HG02588 (cell line): ENCODE measurements around the gene DNAH7.
A peak's percentile ranks its signal among the peaks of the same experiment; 100 is the strongest.
"Not testable (repeated sequence)": the region's sequence is repeated elsewhere in the genome, so short reads cannot be mapped to it uniquely, and the experiment has no call there.

Source experiments
- ATAC-seq: cut with Tn5 transposase; IDR thresholded peaks from one replicate; pipeline ENCODE4 v1.9.1; 2021; ENCODE audit warnings: mild to moderate bottlenecking, moderate library complexity; ENCODE audit not compliant: unreplicated experiment

Gene DNAH7

DNA sequence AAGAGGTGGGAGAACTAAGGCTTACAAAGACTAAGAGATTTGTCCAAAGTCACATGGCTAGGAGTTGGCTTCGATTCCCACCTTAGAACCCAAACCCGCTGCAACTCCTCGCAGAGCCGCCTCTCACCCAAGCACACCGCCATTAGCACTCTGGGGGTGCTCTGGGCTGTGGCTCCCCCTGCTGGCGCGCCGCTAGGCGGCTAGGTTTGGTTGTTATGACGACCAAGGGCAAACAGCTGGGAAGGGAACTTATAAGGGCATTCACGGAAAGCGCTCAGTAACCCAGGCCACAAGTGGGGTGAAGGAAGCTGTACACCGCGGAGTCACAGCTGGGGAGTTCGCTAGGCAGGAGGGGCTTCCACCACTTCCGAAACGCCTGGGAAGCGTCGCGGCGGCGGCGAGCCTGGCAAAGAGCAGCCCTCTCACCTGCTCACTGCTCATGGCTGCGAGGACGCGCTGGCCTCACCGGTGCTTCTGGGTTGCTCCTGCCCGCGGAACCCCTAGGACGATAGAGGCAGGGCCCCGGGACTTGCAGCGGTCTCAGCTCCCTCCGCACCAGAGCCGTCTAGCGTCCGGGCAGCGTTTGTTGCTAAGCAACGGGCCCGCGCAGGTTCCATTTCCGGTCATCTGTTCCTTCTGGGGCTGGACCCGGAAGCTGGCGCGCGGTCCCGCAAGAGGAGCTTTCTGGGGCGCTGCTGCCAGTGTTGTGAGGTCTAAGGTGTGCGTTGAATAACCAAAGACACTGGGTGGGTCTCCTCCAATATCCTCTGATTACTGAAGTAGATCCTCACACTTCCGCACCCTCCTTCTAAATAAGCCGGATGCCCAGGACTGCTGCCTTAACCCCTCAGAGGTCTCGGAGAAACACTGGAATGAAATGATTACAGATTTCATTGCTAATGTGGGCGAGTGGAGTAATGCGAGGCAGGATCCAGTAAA is at the start of gene DNAH7:
Gene DNAH7 (minus strand): TSS at position 567 of the 939 bp plus-strand sequence. CDS start 126 bp downstream, at position 441.
- ATAC-seq, result peak; percentile 99

DNA sequence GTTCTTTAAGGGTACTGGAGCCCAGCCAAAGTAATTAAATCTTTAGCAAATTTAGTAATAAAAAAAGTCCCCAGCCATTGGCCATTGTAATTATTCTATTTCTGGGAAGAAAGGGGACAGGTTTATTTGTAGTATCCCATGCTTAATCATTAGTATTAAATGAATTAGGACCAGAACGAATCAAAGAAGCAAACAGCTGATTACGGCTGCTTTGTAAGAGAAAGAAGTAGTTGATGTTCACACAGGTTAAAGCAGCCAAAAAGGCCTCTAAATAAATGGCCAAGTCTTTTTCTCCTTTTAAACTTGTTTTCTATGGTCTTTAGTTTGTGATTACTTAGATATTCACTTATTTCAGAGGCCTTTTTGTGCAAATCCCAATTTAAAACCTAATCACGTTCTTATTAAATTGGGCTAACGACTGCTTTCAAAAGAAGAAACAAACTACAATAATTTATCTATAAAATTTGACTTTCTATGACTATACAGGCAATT is 48.6 kb upstream of the DNAH7 start:
- ATAC-seq, result no peak

GRCh38 chr2:196113061-196113974 is 44.7 kb upstream of the DNAH7 start:
- ATAC-seq, result no peak

- ATAC-seq, result no peak
Measured at GRCh38 chr2:196112418-196113034, 43.9 kb upstream of the DNAH7 start.

GRCh38 chr2:196108604-196109003 is 40.0 kb upstream of the DNAH7 start:
- ATAC-seq, result no peak

GRCh38 chr2:196105951-196106350 is 37.3 kb upstream of the DNAH7 start:
- ATAC-seq, result no peak

GRCh38 chr2:196104066-196104465 is 35.4 kb upstream of the DNAH7 start:
- no peak for ATAC-seq

- ATAC-seq, result no peak
Measured at GRCh38 chr2:196103626-196104025, 35.0 kb upstream of the DNAH7 start.

DNA sequence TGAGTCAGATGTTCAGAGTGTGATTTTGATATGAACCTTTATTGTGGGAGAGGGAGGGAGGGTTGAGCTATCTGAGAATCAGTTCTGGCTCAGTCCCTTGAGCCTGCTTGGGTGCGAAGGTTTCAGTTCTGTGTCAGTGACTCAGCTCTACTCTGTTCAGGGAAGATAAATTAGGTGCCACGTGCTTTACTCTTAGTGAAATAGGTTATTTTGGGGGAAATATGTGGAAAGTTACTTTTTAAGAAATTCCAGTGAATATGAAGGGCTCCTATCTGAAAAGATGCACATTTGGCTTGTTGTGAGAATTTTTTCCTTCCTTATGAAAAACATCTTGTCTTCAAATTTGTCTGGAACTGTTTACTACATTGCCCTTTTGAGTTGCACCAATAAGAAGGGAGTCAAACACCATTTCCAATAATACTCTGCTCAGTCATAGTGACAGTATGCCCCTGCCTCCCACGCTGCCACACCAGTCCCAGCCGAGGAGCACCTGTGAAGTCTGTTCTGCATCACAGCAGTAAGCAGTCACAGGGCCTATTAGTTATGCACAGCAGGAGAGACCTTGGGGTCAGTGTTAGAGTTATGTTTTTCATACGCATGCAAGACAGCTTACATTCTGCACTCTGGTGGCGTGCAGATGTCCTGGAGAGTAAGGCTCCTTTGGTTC is 32.8 kb upstream of the DNAH7 start:
- ATAC-seq, result peak; percentile 98

DNA sequence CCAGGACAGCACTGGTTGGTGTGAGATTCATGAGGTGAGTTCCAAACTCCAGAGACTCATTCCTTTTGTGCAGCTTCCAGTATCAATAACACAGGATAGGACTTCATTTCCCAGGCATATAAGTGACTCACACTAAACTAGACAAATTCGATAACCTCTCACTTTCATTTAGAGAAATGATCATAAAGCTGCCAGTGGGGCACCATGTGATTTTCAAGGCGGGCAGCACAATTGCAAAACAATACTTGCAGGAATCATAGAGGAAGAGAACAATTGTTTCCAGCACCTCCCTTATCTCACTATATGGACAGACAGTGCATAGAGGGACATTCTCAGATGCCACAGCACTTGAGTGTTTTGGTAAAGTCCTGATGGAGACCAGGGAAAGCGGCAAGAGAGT is 31.3 kb upstream of the DNAH7 start:
- no peak for ATAC-seq

- ATAC-seq, result no peak
Measured at GRCh38 chr2:196097864-196098660, 29.4 kb upstream of the DNAH7 start.

- ATAC-seq, result no peak
Measured at GRCh38 chr2:196096982-196097745, 28.5 kb upstream of the DNAH7 start.

DNA sequence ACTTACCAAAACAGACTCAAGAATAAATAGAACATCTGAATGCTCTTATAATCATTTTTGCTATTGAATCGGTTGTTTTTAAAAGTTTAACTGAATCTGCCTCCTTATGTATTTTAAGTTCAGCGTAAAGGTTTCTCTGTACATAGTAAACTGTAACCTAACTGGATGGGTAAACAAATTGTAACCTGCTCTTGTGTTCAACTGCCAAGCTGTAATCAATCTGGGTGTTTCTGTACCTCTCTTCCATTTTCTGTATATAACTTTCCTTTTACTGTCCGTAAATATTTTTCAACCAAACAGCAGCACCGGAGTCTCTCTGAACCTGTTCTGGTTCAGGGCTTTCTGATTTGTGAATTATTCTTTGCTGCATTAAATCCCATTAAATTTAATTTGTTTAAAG is 27.6 kb upstream of the DNAH7 start:
- no peak for ATAC-seq

DNA sequence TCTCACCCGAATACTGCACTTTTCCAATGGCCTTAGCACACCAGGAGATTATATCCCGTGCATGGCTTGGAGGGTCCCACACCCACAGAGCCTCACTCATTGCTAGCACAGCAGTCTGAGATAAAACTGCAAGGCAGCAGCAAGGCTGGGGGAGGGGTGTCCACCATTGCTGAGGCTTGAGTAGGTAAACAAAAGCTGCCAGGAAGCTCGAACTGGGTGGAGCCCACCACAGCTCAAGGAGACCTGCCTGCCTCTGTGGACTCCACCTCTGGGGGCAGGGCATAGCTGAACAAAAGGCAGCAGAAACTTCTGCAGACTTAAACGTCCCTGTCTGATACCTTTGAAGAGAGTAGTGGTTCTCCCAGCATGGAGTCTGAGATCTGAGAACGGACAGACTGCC is 20.8 kb upstream of the DNAH7 start:
- ATAC-seq, result not testable (repeated sequence)

DNA sequence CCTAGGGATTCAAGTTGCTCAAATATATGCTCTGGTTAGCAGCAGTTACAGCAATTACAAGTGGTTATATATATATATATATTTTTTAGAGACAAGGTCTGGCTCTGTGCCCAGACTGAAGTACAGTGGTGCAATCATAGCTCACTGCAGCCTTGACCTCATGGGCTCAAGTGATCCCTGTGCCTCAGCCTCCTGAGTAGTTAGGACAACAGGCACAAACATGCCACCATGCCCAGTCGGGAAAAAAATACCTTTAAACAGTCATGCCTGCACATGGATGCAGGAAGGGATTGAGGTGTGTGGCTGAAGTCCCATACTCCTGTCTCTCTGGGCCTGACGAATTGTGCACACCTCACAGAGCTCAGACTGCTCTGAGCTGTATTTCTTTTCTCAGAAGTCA is 19.6 kb upstream of the DNAH7 start:
- no peak for ATAC-seq

DNA sequence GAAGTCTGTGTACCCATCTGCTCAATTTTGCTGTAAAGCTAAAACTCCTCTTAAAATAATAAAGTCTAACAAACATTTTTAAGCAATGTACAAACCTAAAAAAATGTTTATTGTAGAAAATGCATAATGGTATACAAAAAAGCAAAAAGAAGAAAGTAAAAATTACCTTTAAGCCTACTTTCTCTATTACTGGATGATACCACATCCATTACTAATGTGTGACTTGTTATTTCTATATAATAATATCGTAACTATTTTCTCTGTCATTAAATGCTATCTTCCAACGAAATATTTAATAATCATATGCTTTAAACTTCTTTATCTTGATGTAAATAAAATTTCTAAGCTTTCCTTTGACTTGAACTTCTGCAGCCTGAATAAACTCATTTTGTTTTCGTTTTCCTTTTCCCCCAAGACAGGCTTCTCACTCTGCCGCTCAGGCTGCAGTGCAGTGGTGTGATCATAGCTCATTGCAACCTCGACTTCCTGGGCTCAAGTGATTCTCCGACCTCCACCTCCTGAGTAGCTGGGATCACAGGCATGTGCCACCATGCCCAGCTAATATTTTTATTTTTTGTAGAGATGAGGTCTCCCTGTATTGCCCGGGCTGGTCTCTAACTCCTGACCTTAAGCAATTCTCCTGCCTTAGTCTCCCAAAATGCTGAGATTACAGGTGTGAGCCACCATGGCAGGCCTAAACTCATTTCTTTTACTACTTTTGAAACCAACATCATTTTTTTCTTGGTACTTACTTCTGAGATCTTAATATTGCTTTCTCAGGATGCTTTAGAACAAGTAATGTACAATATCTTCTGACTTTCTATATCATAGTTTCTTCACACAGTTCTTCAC is 18.1 kb upstream of the DNAH7 start:
- no peak for ATAC-seq

- no peak for ATAC-seq
Measured at GRCh38 chr2:196083601-196084000, 15.0 kb upstream of the DNAH7 start.

GRCh38 chr2:196080526-196080925 is 11.9 kb upstream of the DNAH7 start:
- no peak for ATAC-seq
